Measurements from ENCODE around the gene SPTLC1. TPM values are rescaled to one million over a fixed set of nuclear protein-coding genes. Genes with fewer than 3 reads are reported as not detected.

SPTLC1 gene
- total and polyA plus RNA-seq, 2 of the 13 experiments (the other 11 are each of a cell fraction or from before 2014, with no cell fraction given) = 56.2 to 72.5 TPM

DNA sequence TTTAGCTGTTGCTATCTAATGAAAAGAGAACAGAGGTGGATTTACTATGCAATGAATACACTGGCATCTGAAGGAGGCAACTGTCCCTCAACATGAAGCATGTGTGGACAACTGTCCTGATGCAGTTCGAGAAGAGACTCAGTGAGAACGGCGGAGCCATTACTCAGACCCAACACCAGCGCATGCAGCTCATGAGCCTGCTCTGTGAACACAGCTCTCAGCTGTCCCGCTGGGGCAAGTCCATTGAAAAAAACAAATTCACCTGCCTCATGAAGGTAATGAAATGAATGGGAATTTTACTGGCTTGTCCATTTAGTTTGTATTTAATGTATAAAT lies 78.8 kb downstream of the SPTLC1 start:
- ChIA-PET POLR2A (no interaction called here), CTCF (ENCODE audit: low intra/inter-chr PET ratio, low total read pairs) (no interaction called here)
- no TSS peak for BruUV-seq (replicated peaks)

More for the DNA sequence above, 78.8 kb downstream of the SPTLC1 start:
- TF ChIP-seq ZNF749 (CRISPR knock-in tag; IDR thresholded peaks at IDR 0.05; ENCODE audit: borderline replicate concordance) = no peak
- TF ChIP-seq NFIC (IDR thresholded peaks at IDR 0.05; ENCODE audit: low read length) = no peak
- TF ChIP-seq MEIS2 (CRISPR knock-in tag; IDR thresholded peaks at IDR 0.05) = no peak
- TF ChIP-seq KLF15 (CRISPR knock-in tag; IDR thresholded peaks at IDR 0.05; ENCODE audit: borderline replicate concordance) = no peak
- no peak for TF ChIP-seq CHCHD3 (CRISPR knock-in tag; IDR thresholded peaks at IDR 0.05)
- TF ChIP-seq NFKBIZ (CRISPR knock-in tag; IDR thresholded peaks at IDR 0.05) = no peak
- TF ChIP-seq JDP2 (CRISPR knock-in tag; IDR thresholded peaks at IDR 0.05; ENCODE audit: borderline replicate concordance) = no peak
- no peak for TF ChIP-seq MED8 (CRISPR knock-in tag; IDR thresholded peaks at IDR 0.05; ENCODE audit: insufficient replicate concordance)
- TF ChIP-seq, protein P1, sequence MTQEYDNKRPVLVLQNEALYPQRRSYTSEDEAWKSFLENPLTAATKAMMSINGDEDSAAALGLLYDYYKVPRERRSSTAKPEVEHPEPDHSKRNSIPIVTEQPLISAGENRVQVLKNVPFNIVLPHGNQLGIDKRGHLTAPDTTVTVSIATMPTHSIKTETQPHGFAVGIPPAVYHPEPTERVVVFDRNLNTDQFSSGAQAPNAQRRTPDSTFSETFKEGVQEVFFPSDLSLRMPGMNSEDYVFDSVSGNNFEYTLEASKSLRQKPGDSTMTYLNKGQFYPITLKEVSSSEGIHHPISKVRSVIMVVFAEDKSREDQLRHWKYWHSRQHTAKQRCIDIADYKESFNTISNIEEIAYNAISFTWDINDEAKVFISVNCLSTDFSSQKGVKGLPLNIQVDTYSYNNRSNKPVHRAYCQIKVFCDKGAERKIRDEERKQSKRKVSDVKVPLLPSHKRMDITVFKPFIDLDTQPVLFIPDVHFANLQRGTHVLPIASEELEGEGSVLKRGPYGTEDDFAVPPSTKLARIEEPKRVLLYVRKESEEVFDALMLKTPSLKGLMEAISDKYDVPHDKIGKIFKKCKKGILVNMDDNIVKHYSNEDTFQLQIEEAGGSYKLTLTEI (CRISPR knock-in tag; conservative IDR thresholded peaks at IDR 0.05) = no peak
- TF ChIP-seq TBP (CRISPR knock-in tag; IDR thresholded peaks at IDR 0.05) = no peak
- TF ChIP-seq, protein P2, sequence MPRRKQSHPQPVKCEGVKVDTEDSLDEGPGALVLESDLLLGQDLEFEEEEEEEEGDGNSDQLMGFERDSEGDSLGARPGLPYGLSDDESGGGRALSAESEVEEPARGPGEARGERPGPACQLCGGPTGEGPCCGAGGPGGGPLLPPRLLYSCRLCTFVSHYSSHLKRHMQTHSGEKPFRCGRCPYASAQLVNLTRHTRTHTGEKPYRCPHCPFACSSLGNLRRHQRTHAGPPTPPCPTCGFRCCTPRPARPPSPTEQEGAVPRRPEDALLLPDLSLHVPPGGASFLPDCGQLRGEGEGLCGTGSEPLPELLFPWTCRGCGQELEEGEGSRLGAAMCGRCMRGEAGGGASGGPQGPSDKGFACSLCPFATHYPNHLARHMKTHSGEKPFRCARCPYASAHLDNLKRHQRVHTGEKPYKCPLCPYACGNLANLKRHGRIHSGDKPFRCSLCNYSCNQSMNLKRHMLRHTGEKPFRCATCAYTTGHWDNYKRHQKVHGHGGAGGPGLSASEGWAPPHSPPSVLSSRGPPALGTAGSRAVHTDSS (CRISPR knock-in tag; conservative IDR thresholded peaks at IDR 0.05) = no peak
- TF ChIP-seq, protein P3, sequence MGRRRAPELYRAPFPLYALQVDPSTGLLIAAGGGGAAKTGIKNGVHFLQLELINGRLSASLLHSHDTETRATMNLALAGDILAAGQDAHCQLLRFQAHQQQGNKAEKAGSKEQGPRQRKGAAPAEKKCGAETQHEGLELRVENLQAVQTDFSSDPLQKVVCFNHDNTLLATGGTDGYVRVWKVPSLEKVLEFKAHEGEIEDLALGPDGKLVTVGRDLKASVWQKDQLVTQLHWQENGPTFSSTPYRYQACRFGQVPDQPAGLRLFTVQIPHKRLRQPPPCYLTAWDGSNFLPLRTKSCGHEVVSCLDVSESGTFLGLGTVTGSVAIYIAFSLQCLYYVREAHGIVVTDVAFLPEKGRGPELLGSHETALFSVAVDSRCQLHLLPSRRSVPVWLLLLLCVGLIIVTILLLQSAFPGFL (CRISPR knock-in tag; IDR thresholded peaks at IDR 0.05) = no peak
- no peak for TF ChIP-seq FOXK2 (IDR thresholded peaks at IDR 0.05)
- Histone ChIP-seq H3K4me3 (replicated peaks in 1 of 3; ENCODE audit: insufficient read depth in 1 of 3, low read depth in 2 of 3, low read length in 3 of 3) (no peak overlapping the region), H3K9ac (ENCODE audit: insufficient read depth, low read depth, low read length) (no peak overlapping the region), H3K4me2 (ENCODE audit: low read depth, low read length) (no peak overlapping the region), H3K27ac (ENCODE audit: extremely low read length, insufficient read depth, low read length) (no peak overlapping the region), H4K20me1 (ENCODE audit: insufficient read depth, low read length) (no peaks in the 10 kb centered on the region), H3K27me3 (ENCODE audit: control insufficient read depth in 1 of 2, insufficient read depth in 2 of 2, low read length in 2 of 2) (no peaks in the 10 kb centered on the region), H3K36me3 (replicated peaks in 1 of 2; ENCODE audit: control insufficient read depth in 1 of 2, insufficient read depth in 2 of 2, low read length in 2 of 2) (peaks cover 12 to 57% of the 10 kb centered on the region in 2 experiments; a peak in 4 of 5 replicates), H3K79me2 (ENCODE audit: insufficient read depth, low read length) (no peaks in the 10 kb centered on the region), H3K9me3 (ENCODE audit: low read length) (no peaks in the 10 kb centered on the region), H3K4me1 (ENCODE audit: insufficient read depth, low read length) (no peaks in the 10 kb centered on the region), H2AFZ (ENCODE audit: low read length) (no peak overlapping the region)
- in situ Hi-C loops (cut with HindIII; ENCODE audit: extremely low pct_ligation_motif_present, low pct_unique_long_range_greater_than_20kb) (no loop called here), intact Hi-C loops (cut with micrococcal nuclease; ENCODE audit: unreplicated experiment) (no loop called here)
- 97% methylated on average over 5 of the region's 5 CpGs for WGBS (ENCODE audit: low lambda C conversion rate)
- no peak for DNase-seq (ENCODE audit: low spot score)
- FAIRE-seq = no peak
- ATAC-seq = no peak
